BLaER1 treated with 17β-estradiol and CSF1 and Interleukin-3, amounts not matched to agents 10 nM and 100 nM (cell line): ENCODE results near the gene PHOX2A.

Experiments
- H3K27ac ChIP-seq, 11 experiments: shearing (Covaris generic); formaldehyde crosslinking; 2 replicates each; pipeline ENCODE4 v1.8.1; 2022
- H3K27me3 ChIP-seq, 11 experiments: shearing (Covaris generic); formaldehyde crosslinking; 2 replicates each; pipeline ENCODE4 v1.8.1; 2022
- H3K36me3 ChIP-seq, 11 experiments: shearing (Covaris generic); formaldehyde crosslinking; 2 replicates each; pipeline ENCODE4 v1.8.1; 2022
- H3K4me1 ChIP-seq, 10 experiments: shearing (Covaris generic); formaldehyde crosslinking; 2 replicates each; pipeline ENCODE4 v1.8.1; 2022
- H3K4me2 ChIP-seq, 11 experiments: shearing (Covaris generic); formaldehyde crosslinking; 2 replicates each; pipeline ENCODE4 v1.8.1; 2022
- H3K4me3 ChIP-seq, 10 experiments: shearing (Covaris generic); formaldehyde crosslinking; 2 replicates each; pipeline ENCODE4 v1.8.1; 2022
- H3K9ac ChIP-seq, 11 experiments: shearing (Covaris generic); formaldehyde crosslinking; 2 replicates each; pipeline ENCODE4 v1.8.1; 2022
- H3K9me3 ChIP-seq, 11 experiments: shearing (Covaris generic); formaldehyde crosslinking; replicated peaks in 1 of 11; 2 replicates each; pipeline ENCODE4 v1.8.1; 2022
- H4K20me1 ChIP-seq, 11 experiments: shearing (Covaris generic); formaldehyde crosslinking; 2 replicates each; pipeline ENCODE4 v1.8.1; 2022
- Cebpa-rat ChIP-seq, 11 experiments: shearing (Covaris generic); IDR thresholded peaks; 2 replicates each; pipeline ENCODE4 v1.8.1; 2022

The PHOX2A gene

DNA sequence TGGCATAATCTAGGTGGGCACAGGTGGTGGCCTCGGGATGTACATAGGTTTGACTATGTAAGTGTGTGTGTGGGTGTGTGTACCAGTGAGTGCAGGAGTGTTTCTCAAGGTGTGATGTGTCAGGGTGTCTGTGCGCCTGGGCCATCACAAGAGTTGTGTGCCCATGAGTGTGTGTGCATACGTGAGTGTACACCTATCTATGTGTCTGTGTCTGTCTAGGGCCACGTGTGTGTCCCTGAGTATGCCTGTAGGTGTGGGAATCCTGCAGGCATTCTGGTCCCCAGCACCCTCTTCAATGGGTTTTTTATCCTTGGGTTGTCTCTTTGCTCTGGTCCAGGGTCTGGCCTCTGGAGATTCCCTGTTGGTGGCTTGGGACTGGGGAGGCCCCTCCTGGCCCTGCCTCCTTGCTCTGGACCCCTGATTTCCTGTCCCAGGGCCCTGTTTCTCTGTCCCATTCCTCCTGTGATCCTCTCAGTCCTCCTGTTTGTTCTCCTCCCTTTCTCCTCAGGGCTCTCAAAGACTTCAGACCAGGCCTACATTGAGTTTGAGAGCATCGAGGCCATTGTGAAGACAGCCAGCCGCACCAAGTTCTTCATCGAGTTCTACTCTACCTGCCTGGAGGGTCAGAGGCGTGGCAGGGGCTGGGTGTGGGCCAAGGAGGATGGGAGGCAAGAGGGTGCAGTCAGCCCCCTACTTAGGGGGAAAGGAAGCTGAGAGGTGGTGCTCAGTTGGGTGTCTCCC lies 10.0 kb downstream of the PHOX2A start:
- Histone ChIP-seq H3K27ac (peak overlapping the region in 8 of 11 experiments; percentile 24 to 52 (median 38); a peak in 14 of 22 replicates), H3K9me3 (no peaks in the 10 kb centered on the region), H3K36me3 (peaks cover 97 to 100% (median 99%) of the 10 kb centered on the region in 11 experiments)

DNA sequence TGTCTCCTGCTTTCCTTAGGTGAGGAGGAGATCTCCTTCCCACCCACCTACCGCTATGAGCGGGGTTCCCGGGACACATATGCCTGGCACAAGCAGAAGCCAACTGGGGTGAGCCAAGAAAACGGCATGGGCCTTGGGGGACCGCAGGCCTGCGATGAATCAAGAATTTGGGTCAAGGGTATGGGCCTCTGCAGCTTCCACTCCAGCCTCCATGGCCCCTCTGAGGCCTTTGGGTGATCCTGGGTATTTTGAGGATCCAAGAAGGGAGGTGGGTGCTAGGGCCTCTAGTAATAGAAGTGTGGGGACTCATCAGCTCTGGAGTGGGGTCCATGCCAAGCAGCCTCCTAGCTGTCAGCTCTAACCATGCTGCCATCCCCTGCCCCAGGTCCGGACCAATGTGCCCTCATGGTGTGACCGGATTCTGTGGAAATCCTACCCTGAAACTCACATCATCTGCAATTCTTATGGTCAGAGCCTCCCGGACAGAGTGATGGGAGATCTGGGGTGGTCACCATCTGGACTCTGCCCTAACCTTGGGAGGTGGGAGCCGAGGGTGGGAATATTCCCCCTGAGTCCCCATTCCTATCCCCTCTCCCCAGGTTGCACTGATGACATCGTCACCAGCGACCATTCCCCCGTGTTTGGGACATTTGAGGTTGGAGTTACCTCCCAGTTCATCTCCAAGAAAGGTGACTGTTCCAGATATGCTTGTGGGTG lies 10.8 kb downstream of the PHOX2A start:
- peak overlapping the region in 4 of 11 experiments; percentile 6 to 21 (median 10); a peak in 3 of 22 replicates for H3K27ac ChIP-seq
- H3K4me1 ChIP-seq, result peaks cover 25 to 76% (median 41%) of the 10 kb centered on the region in 10 experiments
- peaks cover 99 to 100% (median 100%) of the 10 kb centered on the region in 11 experiments for H3K36me3 ChIP-seq
- no peak overlapping the region for H3K4me3 ChIP-seq
- H3K9me3 ChIP-seq, result no peaks in the 10 kb centered on the region
- peaks cover 3 to 17% (median 10%) of the 10 kb centered on the region in 11 experiments for H3K27me3 ChIP-seq
- peak overlapping the region in 10 of 11 experiments; percentile 19 to 68 (median 61); a peak in 19 of 22 replicates for H3K4me2 ChIP-seq
- H4K20me1 ChIP-seq, result peaks cover 62 to 100% (median 94%) of the 10 kb centered on the region in 11 experiments
- H3K9ac ChIP-seq, result peak overlapping the region in 6 of 11 experiments; percentile 10 to 61 (median 39); a peak in 8 of 22 replicates
- no peak for TF ChIP-seq Cebpa-rat (IDR thresholded peaks at IDR 0.05)

More for the DNA sequence above, 10.0 kb downstream of the PHOX2A start:
- Histone ChIP-seq H3K9ac (peak overlapping the region in 10 of 11 experiments; percentile 5 to 61 (median 38); a peak in 7 of 22 replicates), H4K20me1 (peaks cover 66 to 100% (median 94%) of the 10 kb centered on the region in 11 experiments), H3K4me3 (no peak overlapping the region), H3K27me3 (peaks cover 10 to 24% (median 17%) of the 10 kb centered on the region in 11 experiments), H3K4me1 (peaks cover 31 to 76% (median 46%) of the 10 kb centered on the region in 10 experiments), H3K4me2 (peak overlapping the region; percentile 4 to 68 (median 61); a peak in 21 of 22 replicates)
- TF ChIP-seq Cebpa-rat (IDR thresholded peaks at IDR 0.05), result no peak

DNA sequence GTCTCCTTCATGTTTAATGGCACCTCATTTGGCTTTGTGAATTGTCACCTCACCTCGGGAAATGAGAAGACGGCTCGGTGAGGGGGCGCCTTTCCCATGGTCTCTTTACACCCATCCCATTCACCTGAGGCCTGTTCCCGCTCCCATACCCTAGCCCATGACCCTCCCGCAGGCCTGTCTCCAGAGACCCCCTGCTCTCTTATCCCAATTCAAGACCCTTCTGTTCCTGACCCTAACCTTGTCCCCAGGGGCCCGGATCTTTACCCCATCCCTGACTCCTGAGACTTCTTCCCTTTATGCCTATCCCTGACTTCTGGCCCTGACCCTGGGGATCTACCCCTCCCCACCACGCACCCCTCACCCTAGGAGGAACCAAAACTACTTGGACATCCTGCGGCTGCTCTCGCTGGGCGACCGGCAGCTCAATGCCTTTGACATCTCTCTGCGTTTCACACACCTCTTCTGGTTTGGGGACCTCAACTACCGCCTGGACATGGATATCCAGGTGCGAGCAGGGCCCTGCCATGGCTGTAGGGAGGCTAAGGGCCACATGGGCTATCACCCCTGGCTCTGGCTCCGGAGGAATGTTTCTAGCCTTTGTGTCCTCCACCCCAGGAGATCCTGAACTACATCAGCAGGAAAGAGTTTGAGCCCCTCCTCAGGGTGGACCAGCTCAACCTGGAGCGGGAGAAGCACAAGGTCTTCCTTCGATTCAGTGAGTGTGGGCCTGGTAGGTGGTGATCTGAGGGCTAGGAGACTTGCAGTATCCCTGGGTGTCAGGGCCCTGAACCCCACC lies 11.5 kb downstream of the PHOX2A start:
- Histone ChIP-seq H3K9me3 (no peaks in the 10 kb centered on the region), H4K20me1 (peaks cover 61 to 100% (median 94%) of the 10 kb centered on the region in 11 experiments), H3K4me1 (peaks cover 30 to 78% (median 47%) of the 10 kb centered on the region in 10 experiments), H3K27me3 (peaks cover 0 to 9% (median 2%) of the 10 kb centered on the region in 11 experiments; a peak in 11 of 22 replicates), H3K4me2 (peak overlapping the region in 5 of 11 experiments; percentile 38 to 68 (median 61); a peak in 9 of 22 replicates), H3K27ac (peak overlapping the region in 3 of 11 experiments; percentile 6 to 21 (median 10); a peak in 3 of 22 replicates), H3K4me3 (no peak overlapping the region), H3K9ac (peak overlapping the region in 6 of 11 experiments; percentile 13 to 61 (median 39); a peak in 7 of 22 replicates), H3K36me3 (peaks cover 95 to 100% (median 100%) of the 10 kb centered on the region in 11 experiments)
- no peak for TF ChIP-seq Cebpa-rat (IDR thresholded peaks at IDR 0.05)

- TF ChIP-seq Cebpa-rat (IDR thresholded peaks at IDR 0.05), result no peak
- Histone ChIP-seq H3K4me3 (no peak overlapping the region), H3K9me3 (no peaks in the 10 kb centered on the region), H3K9ac (peak overlapping the region in 4 of 11 experiments; percentile 13 to 61 (median 38); a peak in 4 of 22 replicates), H4K20me1 (peaks cover 61 to 100% (median 94%) of the 10 kb centered on the region in 11 experiments), H3K36me3 (peaks cover 95 to 100% (median 100%) of the 10 kb centered on the region in 11 experiments), H3K4me2 (peak overlapping the region in 4 of 11 experiments; percentile 44 to 61 (median 54); a peak in 5 of 22 replicates), H3K27ac (no peak overlapping the region), H3K4me1 (peaks cover 38 to 83% (median 55%) of the 10 kb centered on the region in 10 experiments), H3K27me3 (0 out of 22 replicates have a peak, but pooled peaks cover 0 to under 1% (median 0%) of the 10 kb centered on the region in 11 experiments)
Observed at GRCh38 chr11:72231396-72232259, 12.3 kb downstream of the PHOX2A start.

DNA sequence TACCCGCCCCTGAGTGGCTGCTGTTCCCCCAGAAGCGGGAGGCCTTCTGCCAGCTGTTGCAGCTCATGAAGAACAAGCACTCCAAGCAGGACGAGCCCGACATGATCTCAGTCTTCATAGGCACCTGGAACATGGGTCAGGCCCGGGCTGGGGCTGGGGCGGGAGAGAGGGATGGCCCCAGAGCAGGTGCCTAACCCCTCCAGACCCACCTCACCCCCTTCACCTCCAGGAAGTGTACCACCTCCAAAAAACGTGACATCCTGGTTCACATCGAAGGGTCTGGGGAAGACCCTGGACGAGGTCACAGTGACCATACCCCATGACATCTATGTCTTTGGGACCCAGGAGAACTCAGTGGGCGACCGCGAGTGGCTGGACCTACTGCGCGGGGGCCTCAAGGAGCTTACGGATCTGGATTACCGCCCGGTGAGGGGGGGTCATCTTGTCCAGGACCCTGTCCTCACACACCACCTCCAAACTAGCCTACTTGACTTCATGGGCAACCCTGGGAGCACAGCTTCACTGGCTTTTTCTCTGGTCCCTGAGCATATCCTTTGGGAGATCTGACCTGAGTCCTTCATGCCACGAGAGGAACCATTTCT lies 13.1 kb downstream of the PHOX2A start:
- no peak for TF ChIP-seq Cebpa-rat (IDR thresholded peaks at IDR 0.05)
- Histone ChIP-seq H3K4me3 (no peak overlapping the region), H4K20me1 (peaks cover 62 to 100% (median 95%) of the 10 kb centered on the region in 11 experiments), H3K4me1 (peaks cover 46 to 90% (median 62%) of the 10 kb centered on the region in 10 experiments), H3K9ac (0 out of 22 replicates have a peak overlapping the region, but pooled peaks of 1 of the 11 experiments have one; percentile 13), H3K4me2 (peak overlapping the region in 2 of 11 experiments; percentile 44 to 46; a peak in 2 of 22 replicates), H3K27ac (no peak overlapping the region), H3K27me3 (no peaks in the 10 kb centered on the region), H3K9me3 (no peaks in the 10 kb centered on the region), H3K36me3 (peaks cover 90 to 100% (median 96%) of the 10 kb centered on the region in 11 experiments)

GRCh38 chr11:72229925-72230763 lies 13.8 kb downstream of the PHOX2A start:
- Histone ChIP-seq H3K4me3 (no peak overlapping the region), H3K27ac (no peak overlapping the region), H3K36me3 (peaks cover 83 to 93% (median 89%) of the 10 kb centered on the region in 11 experiments), H3K9me3 (no peaks in the 10 kb centered on the region), H4K20me1 (peaks cover 67 to 100% (median 93%) of the 10 kb centered on the region in 11 experiments), H3K4me1 (peaks cover 52 to 96% (median 65%) of the 10 kb centered on the region in 10 experiments), H3K9ac (0 out of 22 replicates have a peak overlapping the region, but pooled peaks of 1 of the 11 experiments have one; percentile 13), H3K27me3 (no peaks in the 10 kb centered on the region), H3K4me2 (no peak overlapping the region)
- TF ChIP-seq Cebpa-rat (IDR thresholded peaks at IDR 0.05), result no peak
